ENCODE data around the gene NAB2. TPM values are rescaled to one million over a fixed set of nuclear protein-coding genes. Genes with fewer than 3 reads are reported as not detected.

The NAB2 gene
- total RNA-seq, 2 donors from 2014 or later = 4.0 to 5.0 TPM

Other genes starting within 250 kb of the NAB2 start
- gene SDR9C7, start 154.7 kb upstream of the NAB2 start, total RNA-seq = not detected
- under 1 TPM; 0.40 to 0.81 TPM for gene RDH16, start 131.5 kb upstream of the NAB2 start, total RNA-seq
- 10 to 100 TPM in 1 of 2 donors, 1 to 10 TPM in 1; 7.0 to 10.8 TPM for gene ZBTB39, start 82.6 kb upstream of the NAB2 start, total RNA-seq
- not detected for gene TAC3, start 72.6 kb upstream of the NAB2 start, total RNA-seq
- gene MYO1A, start 39.0 kb upstream of the NAB2 start, total RNA-seq = under 1 TPM in 1 of 2 donors, not detected in 1; 0.70 TPM
- gene NEMP1, start 10.3 kb upstream of the NAB2 start, total RNA-seq = 10 to 100 TPM; 12.2 to 14.1 TPM
- gene STAT6, start 22.2 kb downstream of the NAB2 start, total RNA-seq = 100 to 1,000 TPM; 205 to 253 TPM
- gene LRP1, start 39.4 kb downstream of the NAB2 start, total RNA-seq = 10 to 100 TPM in 1 of 2 donors, 1 to 10 TPM in 1; 3.8 to 11.6 TPM
- not detected for gene LRP1-AS, start 58.5 kb downstream of the NAB2 start, total RNA-seq
- not detected for gene NXPH4, start 127.7 kb downstream of the NAB2 start, total RNA-seq
- 10 to 100 TPM; 28.8 to 36.9 TPM for gene SHMT2, start 140.6 kb downstream of the NAB2 start, total RNA-seq
- 1 to 10 TPM; 1.6 to 1.9 TPM for gene STAC3, start 162.1 kb downstream of the NAB2 start, total RNA-seq

All from T-helper 17 cell (primary cell).